H54 (cell line): Measurements from ENCODE around the gene MSLN.

Experiments used
- DNase-seq: peaks from one replicate; pipeline ENCODE4 v3.0.0; 2011; ENCODE audit warnings: low spot score, mixed read lengths; ENCODE audit not compliant: insufficient read length
- FAIRE-seq: peaks from 3 replicates; lab custom pipeline; 2011; peaks lifted over from hg19 to GRCh38; lab: Jason Lieb, UNC
- POLR2A ChIP-seq: IDR thresholded peaks from 2 replicates; pipeline ENCODE4 v1.6.1; 2011; ENCODE audit warnings: low read depth, mild to moderate bottlenecking, low read length

Gene MSLN

GRCh38 chr16:778447-778846 lies 17.9 kb downstream of the MSLN start:
- no peak for DNase-seq
- FAIRE-seq, result no peak
- TF ChIP-seq POLR2A, result no peak

GRCh38 chr16:778909-779527 lies 18.5 kb downstream of the MSLN start:
- DNase-seq (no peak), FAIRE-seq (no peak)
- no peak for TF ChIP-seq POLR2A

DNA sequence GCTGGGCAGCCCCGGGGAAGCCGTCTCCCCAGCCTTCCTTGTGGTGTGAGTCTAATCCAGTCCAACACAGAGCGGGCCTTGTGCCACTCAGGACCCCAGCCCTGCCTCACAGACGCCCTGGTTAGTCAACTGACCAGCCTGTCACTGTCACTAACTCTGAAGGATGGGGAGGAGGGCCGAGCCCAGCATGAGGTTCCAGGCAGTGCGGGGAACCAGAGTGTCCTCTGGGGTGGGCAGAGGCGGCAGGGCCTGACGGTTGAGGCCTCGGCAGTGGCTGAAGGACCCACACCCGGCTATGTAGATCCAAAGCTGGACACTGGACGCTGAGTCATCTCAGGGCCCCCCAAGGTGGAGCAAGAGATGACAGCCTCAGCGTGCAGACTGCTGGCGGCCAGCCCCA lies 19.0 kb downstream of the MSLN start:
- DNase-seq, result no peak
- no peak for TF ChIP-seq POLR2A
- FAIRE-seq, result no peak

- DNase-seq (no peak), FAIRE-seq (no peak)
- TF ChIP-seq POLR2A, result no peak
These were observed 19.8 kb downstream of the MSLN start for GRCh38 chr16:780296-780695.

DNA sequence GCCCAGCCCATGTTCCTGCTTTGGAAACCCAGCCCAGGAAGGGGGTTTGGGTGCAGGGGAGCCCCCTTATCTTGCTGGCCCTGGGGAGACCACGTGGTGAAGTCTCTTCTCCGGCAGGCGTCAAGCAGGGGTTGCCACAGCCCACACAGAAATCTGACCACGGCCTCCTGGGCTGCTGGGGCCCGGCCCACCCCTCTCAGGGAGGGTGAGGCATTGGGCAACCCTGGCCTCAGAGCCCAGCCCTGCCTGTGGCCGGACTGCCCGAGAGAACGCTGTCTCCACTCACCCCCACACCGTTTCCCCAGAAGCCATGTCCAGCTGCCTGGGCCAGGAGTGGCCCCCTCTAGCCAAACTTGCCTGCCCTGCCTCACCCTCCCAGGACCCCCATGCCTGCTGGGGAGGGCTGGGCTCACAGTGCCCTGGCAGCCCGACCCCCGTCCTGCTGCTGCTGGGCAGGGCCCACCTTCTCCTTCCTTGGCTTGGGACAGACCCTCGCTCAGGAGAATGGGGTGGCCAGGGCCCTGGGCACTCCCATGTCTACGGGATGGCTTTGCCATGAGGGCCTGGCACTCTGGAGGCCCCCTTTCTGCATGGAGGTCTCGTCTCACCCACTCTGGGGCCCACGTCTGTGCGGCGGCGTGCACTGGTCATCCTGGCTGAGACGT lies 20.9 kb downstream of the MSLN start:
- TF ChIP-seq POLR2A, result no peak
- FAIRE-seq, result no peak

GRCh38 chr16:782258-782657 lies 21.7 kb downstream of the MSLN start:
- FAIRE-seq (no peak), DNase-seq (no peak)
- TF ChIP-seq POLR2A, result no peak

More for the DNA sequence above, 20.9 kb downstream of the MSLN start:
- no peak for DNase-seq

DNA sequence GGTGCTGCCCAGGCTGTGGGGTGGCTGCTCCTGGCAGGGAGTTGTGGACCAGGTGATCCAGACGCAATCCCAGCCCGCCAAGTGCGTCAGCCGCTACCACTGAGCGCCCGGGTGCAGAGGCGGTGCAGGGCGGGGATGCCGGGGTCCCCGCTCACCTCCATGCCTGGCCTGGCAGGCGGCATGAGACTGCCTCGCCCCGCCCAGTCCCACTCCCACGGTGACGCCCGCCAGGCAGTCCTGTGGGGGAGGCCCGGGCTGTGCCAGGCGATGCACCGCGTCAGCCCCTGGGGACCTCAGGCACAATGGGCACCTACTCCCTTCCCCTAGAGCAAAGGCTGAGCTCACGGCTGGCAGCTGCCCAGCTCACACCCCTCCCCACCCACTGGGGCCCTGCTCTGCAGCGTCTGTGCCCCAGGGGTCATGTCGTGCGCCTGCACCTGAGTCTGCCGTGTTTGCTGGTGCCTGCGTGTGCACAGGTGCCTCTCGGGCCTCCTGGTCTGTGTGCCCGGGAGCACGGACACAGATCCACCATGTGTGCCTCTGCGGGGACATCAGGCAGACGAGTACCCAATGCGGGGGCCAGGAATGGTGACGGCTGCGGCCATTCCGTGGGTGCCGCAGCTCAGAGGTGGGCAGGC lies 22.4 kb downstream of the MSLN start:
- DNase-seq, result no peak
- FAIRE-seq, result no peak
- peak; percentile 10; the same call in 1 of the 2 replicates for TF ChIP-seq POLR2A

DNA sequence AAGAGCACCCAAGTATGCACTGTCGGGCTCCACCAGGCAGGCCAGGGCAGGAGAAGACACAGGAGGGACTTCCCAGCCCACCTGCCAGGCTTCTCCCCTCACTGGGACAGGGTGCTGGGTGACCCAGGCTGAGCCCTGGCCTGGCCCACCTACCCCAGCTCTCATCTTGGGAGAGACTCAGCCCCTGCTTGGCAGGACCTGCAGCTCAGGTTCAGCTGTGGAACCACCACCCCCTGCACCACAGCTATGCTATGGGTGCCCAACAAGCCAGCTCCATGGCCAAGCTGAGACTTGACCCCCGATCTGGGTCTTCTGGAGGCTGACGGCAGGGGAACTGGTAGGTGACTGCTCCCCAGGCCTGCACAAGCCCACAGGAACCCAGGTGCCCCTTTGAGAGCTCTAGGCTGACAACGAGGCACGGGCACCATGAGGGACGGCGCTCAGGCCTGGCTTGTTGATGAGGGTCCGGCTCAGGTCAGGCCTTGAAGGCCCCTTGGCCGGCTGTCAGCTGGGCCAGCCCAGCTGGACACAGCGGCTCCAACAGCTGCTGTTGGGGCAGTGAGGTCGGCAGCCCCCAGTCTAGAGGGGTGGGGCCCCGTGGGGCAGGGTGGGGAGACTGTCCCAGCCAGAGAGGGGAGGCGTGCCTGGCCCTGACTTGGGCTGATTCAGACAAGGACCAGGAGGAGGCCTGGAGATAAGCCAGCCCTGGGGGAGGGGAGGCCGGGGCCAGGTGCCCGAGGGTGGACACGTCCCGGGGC lies 23.0 kb downstream of the MSLN start:
- FAIRE-seq (no peak), DNase-seq (no peak)
- TF ChIP-seq POLR2A, result no peak

- TF ChIP-seq POLR2A, result no peak
- no peak for FAIRE-seq
These were observed 23.9 kb downstream of the MSLN start for GRCh38 chr16:784431-784830.

DNA sequence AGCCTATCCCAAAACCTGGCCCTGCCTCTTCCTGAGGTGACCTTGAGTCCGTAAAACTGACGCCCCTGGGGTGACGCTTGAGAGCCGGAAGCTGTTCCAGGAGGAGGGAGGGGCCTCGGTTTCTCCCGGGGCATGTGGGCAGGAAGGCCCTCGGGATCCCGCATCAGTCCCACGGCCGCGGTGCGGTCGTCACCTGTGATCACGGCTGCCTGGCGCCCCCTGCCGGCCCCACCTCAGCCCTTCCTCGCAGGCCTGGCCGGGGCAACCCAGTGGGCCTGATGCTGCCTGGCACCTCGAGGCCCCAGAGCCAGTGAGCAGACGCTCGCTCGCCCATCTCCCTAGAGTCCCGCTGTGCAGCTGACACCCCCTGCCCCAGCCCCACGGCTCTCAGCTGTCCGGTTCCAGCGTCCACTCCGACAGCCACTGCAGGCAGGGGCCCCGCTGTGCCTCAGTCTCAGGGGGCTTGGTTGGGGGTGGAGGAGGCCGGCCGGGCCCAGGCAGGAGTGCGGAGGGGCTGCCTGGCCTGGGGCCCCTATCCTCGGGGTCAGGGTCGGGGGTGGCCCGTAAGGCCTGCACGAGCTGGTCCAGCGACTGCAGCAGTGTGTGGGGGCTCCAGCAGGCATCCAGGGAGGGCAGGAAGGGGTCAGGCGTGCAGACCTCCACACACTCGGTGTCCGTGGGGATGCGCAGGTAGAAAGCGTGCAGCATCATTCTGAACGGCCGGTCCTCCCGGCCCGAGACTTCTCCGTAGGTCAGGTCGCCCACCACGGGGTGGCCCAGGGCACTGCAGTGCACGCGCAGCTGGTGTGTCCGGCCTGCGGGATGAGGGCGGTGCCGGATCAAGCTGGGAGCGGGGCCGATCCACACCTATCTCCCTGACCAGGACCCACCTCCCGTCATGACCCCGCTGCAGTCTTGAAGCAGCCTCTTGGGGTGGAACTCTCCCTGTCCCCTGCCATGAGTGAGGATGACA lies 25.3 kb downstream of the MSLN start:
- no peak for TF ChIP-seq POLR2A
- FAIRE-seq, result no peak
- DNase-seq, result no peak

More at GRCh38 chr16:784431-784830, 23.9 kb downstream of the MSLN start:
- DNase-seq, result no peak

DNA sequence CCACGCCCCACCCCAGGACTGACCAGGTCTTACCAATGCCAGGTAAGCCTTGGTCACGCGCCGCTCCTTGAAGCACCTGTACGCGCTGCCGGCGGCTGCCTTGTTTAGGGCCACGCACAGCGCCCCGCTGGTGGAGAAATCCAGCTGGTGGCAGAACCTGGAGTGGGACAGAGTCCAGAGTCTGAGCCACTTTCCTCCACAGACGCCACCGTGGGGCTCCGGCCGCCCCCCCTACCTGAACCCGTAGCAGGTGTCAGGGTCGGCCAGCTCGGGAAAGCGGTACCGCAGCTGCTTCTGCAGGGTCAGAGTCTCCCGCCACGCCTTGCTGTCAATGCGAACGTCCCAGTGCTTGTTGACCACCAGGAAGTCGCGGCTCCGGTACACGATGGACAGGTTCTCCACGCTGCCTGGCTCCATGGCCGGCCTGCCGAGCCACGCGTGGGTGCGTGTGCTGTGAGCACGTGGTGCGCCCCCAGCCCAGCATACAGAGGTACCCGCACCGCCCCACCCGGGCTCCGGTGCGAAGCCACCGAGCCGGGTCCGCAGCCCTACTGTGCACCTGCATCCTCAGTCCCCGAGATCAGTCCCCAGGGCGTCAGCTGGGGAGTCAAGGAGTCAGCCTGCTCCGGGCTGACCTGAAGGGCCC lies 26.9 kb downstream of the MSLN start:
- FAIRE-seq (no peak), DNase-seq (no peak)
- TF ChIP-seq POLR2A, result no peak

GRCh38 chr16:787978-788398 lies 27.5 kb downstream of the MSLN start, which contains the start of gene RPUSD1:
Gene RPUSD1, minus strand, starts transcription at chr16:788381. Its CDS starts 644 bp downstream, at chr16:787737.
- FAIRE-seq (no peak), DNase-seq (no peak)
- peak; percentile 61; the same call in 1 of the 2 replicates for TF ChIP-seq POLR2A
